Inflammatory macrophage treated with lipopolysaccharide for 1 hour (primary cell): ENCODE data around the gene TNRC6B.
"Not testable (repeated sequence)": the region's sequence is repeated elsewhere in the genome, so short reads cannot be mapped to it uniquely, and the experiment has no call there.

Experiments
- DNase-seq, 2 donors: peaks; one replicate each; pipeline ENCODE4 v3.0.0-alpha.2; 2020 to 2022

The TNRC6B gene, protein sequence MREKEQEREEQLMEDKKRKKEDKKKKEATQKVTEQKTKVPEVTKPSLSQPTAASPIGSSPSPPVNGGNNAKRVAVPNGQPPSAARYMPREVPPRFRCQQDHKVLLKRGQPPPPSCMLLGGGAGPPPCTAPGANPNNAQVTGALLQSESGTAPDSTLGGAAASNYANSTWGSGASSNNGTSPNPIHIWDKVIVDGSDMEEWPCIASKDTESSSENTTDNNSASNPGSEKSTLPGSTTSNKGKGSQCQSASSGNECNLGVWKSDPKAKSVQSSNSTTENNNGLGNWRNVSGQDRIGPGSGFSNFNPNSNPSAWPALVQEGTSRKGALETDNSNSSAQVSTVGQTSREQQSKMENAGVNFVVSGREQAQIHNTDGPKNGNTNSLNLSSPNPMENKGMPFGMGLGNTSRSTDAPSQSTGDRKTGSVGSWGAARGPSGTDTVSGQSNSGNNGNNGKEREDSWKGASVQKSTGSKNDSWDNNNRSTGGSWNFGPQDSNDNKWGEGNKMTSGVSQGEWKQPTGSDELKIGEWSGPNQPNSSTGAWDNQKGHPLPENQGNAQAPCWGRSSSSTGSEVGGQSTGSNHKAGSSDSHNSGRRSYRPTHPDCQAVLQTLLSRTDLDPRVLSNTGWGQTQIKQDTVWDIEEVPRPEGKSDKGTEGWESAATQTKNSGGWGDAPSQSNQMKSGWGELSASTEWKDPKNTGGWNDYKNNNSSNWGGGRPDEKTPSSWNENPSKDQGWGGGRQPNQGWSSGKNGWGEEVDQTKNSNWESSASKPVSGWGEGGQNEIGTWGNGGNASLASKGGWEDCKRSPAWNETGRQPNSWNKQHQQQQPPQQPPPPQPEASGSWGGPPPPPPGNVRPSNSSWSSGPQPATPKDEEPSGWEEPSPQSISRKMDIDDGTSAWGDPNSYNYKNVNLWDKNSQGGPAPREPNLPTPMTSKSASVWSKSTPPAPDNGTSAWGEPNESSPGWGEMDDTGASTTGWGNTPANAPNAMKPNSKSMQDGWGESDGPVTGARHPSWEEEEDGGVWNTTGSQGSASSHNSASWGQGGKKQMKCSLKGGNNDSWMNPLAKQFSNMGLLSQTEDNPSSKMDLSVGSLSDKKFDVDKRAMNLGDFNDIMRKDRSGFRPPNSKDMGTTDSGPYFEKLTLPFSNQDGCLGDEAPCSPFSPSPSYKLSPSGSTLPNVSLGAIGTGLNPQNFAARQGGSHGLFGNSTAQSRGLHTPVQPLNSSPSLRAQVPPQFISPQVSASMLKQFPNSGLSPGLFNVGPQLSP (N-terminal part only)

DNA sequence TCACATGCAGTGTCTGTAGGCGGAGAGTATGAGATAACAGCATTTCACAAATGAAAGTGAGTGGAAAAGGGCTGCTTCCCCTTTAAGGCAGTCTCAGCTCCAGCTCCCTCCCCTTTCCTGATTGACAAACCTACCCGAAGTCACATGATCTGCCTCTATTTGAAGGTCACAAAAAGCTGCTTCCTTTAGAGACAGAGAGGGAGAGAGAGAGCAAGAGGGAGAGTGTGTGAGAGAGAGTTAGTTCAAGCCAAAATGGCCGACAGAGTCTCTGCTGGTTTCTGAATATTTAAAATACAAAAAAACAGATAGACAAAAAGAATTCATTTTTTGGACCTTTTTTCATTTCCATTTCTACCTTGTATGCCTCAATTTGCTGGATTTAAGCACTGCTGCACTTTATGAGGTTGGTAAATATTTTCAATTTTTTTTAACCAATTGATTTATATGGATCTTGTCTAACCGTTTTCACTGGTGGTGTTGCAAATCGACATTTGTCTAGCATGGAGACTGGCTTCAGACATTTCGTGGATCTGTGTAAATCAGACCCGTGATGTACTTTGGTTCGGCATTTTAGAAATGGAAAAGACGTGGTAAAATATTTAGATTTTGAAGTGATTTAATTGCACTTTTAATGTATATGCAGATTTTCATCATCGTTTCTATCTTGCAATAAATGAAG, at the start of gene TNRC6B:
TNRC6B (plus strand) TSS at position 188 of the 679 bp plus-strand sequence; CDS start at position 399, 211 bp downstream.
- DNase-seq: peak; percentile 98 to 99

DNA sequence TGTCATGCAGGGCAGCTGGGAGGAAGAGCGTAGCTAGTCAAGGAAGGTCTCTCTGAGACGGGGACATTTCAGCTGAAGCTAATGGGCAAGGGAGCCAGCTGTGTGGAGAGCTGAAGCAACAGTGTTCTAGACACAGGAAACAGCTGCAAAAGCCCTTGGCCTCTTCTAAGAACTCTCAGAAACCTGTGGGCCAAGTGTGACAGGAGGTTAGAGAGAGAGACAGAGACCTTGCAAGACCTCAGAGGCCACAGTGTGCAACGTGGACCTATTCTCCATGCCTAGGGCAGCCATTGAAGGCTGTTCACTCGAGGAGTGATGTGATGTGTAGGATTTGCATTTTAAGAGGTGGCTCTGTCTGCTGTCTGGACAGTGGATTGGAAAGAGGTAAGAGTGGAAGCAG, 48.7 kb upstream of the TNRC6B start:
- no peak for DNase-seq

DNA sequence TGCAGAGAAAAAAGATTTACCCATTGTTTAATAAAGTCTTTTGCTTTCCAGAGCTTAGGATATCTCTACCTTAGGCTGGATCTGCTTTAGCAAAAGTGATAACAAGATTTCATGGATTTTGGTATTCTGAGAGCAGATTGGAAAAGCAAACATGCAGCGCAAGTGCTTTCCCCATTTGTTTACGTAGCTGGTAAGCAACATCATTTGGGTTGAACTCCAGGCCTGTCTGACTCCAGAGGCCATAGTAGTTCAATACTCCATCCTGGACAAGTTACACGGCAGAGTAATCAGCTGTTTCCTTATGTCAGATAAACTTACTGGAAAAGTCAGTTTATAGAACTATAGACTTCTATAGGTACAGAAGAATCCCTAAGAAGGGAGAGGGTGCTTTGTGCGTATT, 40.6 kb upstream of the TNRC6B start:
- no peak for DNase-seq

DNA sequence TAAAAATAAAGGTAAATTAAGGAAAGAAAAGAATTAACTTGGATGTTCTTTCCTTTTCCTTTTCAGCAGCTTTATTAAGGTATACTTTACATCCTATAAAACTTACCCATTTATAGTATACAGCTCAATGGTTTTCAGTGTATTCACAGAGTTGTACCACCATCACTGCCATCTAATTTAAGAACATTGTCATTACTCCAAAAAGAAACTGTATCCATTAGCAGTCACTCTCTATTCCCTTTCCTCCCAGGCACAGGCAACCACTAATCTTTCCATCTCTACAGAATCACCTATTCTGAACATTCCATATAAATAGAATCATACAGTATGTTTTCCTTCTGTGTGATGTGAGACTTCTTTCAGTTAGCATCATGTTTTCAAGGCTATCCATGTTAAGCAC, 38.9 kb upstream of the TNRC6B start:
- no peak for DNase-seq

DNA sequence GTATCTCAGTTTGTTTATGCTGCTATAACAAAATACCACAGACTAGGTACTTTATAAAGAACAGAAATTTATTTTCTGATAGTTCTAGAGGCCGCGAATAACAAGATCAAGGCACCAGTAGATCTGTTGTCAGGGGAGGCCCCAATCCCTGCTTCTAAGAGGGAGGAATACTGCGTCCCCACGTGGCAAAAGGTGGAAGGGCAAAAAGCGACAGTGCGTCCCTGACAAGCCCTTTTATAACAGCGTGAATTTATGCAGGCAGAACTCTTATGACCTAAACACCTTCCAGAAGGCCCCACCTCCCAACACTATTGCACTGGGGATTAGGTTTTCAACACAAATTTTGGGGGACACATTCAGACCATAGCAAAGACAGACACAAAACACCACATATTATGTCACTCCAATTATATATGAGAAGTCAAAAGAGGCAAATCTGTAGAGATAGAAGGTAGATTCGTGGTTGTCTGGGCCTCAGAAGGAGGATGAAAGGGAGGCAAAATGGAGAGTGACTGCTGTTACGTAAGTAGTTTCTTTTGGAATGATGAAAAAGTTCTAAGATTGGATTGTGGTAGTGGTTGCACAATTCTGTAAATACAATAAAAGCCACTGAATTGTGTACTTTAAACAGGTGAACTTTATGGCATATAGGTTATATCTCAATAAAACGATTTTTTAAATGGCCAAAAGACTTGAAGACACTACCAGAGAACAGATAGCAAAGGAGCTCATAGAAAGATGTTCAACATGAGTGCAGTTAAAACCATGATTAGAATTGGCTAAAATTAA, 30.1 kb upstream of the TNRC6B start:
- DNase-seq: no peak

DNA sequence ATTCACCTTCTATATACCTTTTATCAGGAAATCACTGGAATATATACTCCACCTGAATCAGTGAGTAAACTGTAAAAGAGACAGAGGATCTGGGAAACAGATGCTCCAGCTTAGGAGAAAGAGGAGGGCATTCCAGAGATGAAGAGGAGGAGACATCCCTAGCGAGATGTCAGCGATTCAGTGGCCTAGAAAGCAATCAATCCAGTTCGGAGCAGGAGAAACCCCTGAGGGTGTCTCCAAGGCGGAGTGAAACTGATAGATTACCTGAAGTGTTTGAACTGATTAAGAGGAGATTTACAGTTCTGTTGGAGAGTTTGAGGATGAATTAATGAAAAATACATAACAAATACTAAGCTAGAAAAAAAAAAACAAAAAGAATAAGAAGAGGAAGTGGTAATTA, 24.5 kb upstream of the TNRC6B start:
- no peak for DNase-seq

DNA sequence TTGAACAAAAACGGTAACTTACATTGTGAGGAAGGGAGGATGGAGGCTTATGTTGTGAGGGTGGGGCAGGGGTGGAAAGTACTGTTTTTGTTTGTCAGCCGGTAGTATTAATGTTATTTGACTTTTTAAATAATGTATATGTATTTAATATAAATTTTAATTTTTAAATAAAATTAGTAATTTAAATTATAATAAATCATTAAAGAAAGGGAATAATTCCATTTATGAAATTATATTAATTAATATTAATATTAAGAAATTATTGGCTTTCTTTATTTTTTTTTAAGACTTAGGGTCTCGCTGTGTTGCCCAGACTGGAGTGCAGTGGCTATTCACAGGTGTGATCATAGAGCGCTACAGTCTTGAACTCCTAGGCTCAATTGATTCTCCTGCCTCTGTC, 24.0 kb upstream of the TNRC6B start:
- no peak for DNase-seq

DNA sequence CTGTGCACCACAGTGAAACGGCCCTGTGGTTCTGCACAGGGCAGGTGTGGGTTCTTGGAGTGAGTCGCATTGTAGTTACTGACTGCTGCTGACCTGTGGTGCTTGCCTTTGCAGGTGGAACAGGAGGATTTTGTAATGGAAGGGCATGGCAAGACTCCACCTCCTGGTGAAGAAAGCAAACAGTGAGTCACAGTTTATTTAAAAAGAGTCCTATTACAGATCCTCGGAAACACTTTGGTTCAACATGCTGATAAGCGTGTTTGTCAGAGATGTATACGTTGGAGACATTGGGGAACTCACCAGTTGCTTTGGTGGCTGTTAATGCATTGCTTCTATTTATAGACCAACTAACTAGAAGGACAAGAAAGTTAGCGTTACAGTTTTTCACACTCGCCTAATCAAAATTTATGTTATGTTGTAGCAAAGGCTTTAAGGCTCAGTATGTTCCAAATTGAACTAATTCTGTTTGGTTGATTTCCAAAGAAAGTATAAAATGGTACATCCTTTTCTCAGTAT, 21.7 kb upstream of the TNRC6B start:
- DNase-seq: no peak

DNA sequence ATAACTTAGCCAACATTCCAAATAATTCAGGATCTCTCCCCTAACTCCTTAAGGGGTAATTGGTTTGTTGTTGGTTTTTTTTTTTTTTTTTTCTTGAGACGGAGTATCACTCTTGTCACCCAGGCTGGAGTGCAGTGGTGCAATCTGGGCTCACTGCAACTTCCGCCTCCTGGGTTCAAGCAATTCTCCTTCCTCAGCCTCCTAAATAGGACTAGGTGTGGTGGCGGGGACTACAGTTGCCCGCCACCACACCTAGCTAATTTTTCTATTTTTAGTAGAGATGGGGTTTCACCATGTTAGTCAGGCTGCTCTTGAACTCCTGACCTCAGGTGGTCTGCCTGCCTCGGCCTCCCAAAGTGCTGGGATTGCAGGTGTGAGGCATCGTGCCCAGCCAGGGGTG, 21.0 kb upstream of the TNRC6B start:
- DNase-seq: not testable (repeated sequence)

DNA sequence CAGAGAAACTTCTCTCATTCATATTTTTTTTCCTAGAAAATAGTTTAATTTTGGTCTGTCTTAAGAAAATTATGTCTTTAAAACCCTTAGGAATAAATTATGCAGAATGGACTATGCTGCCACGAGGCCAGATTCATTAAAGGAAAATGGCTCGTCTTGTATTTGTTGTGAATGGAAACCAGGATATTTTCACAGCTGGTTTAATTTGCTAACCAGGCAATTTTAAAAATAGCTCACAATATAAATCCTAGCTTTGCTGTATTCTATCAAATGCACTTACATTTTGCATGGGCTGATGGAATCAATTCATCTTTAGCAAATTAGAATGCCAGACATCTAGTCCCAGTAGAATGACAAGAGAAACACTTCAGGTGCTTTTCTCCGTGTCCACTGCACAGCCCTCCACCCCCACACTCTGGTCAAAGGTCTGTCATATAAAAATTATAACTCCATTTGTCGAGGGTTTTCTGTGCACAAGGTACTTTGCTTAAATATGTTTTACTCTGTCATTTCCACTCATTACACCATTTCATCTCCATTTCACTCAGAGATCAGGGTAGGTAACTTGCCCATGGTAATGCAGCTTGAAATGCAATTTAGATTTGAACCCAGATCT, 20.3 kb upstream of the TNRC6B start:
- DNase-seq: no peak

DNA sequence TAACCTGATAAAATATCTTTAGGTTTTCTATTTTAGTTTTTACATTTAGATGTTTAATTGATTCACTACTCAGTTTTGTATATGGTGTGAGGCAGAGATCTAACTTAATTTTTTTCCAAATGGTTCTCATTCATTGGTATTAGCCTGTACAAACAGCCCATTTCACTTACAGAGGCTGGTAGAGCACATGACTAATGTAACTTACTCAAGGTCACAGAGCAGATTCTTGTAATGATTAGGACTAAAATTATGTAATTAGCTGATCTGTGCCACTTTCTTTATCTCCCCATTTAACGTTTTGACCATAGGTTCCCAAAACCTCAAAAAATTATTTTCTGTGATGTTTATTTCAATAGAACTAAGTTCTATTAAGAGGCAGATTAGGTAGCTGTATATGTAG, 16.5 kb upstream of the TNRC6B start:
- DNase-seq: no peak

DNA sequence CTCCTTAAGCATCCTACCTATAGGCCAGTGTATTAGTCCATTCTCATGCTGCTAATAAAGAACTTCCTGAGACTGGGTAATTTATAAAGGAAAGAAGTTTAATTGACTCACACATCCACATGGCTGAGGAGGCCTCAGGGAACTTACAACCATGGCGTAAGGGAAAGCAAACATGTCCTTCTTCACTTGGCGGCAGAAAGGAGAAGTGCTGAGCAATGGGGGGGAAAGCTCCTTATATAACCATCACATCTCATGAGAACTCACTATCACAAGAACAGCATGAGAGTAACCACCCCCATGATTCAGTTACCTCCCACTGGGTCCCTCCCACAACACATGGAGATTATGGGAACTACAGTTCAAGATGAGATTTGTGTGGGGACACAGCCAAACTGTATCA, 12.2 kb upstream of the TNRC6B start:
- DNase-seq: not testable (repeated sequence)

DNA sequence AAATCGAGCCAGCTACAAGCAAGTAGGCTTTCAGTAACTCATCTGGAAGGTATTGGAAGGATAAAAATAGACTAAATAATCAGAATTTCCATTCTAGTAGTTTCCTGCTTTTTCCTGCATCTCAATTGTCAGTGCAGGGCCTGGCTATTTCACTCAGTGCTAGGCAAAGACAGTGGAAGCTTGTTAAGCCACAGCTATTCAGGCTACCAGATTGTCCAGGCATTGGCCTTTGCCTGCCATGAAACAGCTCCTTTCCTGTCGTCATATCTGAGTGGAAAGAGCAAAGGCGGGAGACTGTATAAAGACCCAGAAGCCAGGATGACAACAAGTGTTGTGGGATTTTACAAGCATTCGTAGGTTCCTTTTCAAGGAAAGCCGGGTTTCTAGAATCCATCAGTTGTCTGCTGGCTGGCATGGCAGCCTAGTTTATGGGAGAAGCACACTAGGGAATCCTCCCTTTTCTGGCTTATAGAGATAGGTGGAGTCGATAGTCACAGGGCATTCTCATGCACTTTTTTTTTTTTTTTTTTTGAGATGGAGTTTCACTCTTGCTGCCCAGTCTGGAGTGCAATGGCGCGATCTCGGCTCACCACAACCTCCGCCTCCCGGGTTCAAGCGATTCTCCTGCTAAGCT, 2.0 kb upstream of the TNRC6B start:
- DNase-seq: no peak

DNA sequence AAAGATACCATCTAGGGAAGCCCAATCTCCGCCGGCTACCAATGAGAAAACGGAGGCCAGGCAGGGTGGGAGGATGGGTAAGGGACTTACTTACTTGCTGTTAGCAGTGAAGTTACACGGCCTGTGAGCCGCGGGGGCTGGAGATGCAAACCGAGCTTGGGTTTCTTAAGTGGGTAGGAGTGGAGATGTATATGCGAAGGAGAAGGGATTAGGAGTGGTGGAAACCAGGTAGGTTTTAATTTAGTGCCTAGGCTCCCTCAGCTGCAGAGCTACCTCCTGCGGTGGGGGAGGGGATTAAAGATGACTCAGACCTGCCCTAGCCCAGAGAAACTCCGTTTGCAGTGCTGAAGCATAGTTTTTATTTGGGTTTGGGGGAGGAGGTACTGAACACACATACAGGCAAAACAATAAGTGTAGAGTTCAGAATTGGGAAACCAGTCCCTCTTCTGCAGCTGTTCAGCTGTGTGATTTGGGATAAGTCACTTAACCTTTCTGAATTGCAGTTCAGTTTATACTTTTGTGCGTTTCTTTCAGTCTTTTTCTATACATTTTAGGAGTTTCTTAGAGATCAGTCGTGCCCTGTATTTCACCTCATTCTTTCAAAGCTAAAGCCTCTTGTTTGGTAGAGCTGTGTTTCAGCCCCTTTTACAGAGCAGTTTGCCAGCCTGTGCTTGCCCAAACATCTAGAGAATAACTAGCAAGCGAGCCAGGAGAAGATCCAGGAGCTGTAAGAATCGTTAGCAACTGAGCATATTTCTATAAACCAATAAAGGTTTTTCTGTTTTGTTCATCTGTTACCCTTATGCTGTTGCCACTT, 596 bp upstream of the TNRC6B start:
- no peak for DNase-seq

DNA sequence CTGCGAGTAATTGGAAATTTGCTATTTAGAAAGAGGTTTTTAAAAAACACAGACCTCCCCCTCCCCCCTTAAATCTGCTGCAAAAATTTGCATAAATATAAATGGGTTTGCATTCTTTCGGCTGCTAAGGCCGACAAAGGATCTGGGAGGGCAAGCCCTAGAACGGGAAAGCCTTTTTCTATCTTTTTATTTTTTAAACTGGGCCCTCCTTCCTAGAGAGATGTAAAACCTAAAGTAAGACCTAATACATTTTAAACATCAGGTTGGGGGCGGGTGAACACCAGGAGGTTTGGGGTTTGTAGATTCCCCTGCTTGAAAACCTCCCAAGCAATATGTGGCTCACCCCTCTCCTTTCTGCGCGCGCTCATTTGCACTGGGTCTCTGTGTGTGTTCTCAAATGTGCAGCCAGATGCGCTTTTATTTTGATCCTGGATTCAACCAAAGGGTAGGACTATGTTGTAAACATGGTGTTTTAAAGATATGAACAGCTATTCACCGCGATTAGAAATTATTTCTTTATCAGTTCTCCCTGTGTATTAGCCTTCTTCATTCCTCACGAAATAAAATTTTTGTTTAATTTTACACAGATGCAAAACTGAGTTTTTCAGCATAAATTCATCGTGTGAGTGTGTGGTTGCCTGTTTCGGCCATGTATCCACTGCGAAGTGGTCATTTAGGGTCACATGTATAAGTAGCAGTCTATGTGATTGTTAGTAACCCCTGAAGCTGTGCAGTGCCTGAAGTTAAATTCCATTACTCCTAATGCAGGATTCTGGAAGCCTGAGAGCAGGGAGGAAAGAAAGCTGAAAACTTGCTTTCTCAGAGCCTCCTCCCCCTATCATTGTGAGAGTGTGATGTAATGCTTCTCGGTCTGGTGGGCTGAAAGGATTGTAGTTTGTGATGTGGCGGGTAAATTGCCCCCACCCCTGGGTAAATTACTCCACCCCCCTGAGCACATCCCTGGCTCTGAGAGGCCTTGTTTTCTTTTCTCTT, 988 bp downstream of the TNRC6B start:
- DNase-seq: peak in 1 of 2 donors; percentile 29

DNA sequence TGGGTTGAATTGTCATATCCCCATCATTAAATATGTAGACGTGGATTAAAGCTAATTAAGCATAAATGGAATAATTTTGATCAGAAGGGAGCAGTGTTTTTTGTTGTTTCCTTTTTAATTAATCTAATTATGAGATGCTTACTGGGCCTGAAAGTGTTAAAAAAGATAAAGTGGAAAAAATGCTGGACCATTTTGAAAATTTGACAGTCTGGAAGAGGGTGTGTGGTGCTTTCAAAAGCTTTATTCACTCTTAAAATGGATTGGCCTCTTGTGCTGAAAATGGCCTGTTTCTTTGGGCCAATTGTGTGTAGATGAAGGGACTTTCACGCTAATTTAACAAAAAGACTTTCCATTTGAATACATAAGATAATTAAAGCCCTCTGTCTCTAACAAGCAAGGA, 1.8 kb downstream of the TNRC6B start:
- DNase-seq: no peak

DNA sequence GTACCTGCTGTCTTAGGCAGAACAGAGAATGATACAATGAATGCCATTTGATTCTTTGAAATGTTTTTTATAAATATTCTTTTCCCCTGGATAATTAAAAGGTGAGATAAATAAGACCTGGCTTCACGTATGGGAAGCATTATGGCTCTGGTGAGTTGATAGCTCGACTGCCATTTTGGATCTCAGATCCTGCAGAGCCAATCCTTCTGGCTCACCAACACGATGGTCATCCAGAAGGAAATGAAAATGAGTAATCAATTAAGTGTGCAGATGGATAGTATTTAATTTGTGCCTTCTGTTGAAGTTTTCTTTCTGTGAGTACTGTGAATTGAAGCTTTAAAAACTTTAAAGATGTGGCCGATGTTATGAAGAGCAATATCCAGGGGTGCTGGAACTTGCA, 2.7 kb downstream of the TNRC6B start:
- DNase-seq: no peak

DNA sequence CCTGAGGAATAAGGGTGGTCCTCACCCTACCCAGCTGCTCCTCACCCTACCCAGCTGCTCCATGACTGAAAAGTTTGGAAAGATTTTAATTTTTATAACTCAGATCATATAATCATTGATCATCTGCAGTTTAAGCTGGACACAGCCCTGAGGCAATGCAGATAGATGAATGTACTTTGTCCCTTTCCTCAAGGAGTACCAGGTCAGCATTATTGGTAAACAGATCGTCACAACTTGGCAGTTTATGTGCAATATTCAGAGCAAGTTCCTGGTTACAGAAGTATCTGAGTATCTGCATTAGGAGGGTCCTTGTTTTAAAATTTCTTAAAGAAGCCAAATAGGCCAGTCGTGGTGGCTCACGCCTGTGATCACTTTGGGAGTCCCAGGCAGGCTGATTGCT, 3.6 kb downstream of the TNRC6B start:
- DNase-seq: no peak
